Fibroblast of skin of left quadriceps (primary cell): ENCODE measurements around the gene LYRM4.
A peak's percentile ranks its signal among the peaks of the same experiment; 100 is the strongest.

Experiments used
- DNase-seq, 2 experiments: peaks; one replicate each; pipeline ENCODE4 v3.0.0-alpha.2; 2013; ENCODE audit warnings: low read depth in 2 of 2

LYRM4 gene

GRCh38 chr6:5174756-5175549 is 85.8 kb downstream of the LYRM4 start:
- no peak for DNase-seq

GRCh38 chr6:5174244-5174643 is 86.5 kb downstream of the LYRM4 start:
- DNase-seq, result no peak

GRCh38 chr6:5173810-5174209 is 86.9 kb downstream of the LYRM4 start:
- no peak for DNase-seq

DNA sequence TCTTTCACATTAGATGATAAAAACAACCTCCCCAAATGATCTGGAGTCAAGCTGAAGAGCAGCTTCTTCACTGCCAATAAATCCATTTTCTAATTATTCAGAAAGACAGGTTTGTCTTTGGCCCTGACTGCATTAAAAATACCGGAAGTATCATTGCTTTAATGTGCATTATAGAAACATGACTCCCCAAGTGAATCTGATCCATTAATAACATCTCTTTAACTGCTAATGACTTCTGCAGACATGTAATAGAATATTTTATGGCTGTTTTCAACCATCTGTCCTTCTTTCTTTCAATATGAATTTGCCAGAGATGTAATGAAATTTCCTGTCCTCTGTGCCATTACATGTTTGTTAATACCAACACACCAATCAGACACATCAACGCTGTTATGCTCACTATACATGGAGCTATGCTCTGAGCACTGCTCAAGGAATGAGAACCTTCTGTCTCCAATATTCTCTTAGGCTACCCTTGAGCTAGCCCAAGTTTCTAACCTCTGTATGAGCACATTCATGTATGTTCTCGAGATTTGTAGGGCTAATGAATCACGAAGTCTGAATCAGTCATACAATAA is 87.8 kb downstream of the LYRM4 start:
- DNase-seq, result no peak

GRCh38 chr6:5172041-5172653 is 88.6 kb downstream of the LYRM4 start:
- no peak for DNase-seq

DNA sequence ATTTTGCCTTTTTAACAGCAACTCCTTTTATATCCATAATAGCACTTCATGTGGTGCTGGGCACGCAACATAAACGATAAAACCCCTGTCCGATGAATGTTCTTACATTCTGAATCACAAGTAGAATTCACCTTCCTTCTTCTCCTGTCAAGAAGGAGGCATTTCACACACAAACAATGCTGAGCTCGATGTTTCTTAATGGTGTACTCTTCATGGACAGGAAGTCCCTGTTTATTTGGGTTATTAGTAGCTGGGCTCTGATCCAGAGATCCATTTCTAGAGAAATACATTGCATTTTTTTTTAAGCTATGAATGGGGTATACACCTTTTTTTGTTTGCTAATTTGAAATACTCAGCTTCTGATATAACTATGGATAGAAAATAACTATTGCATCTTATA is 93.2 kb downstream of the LYRM4 start:
- no peak for DNase-seq

DNA sequence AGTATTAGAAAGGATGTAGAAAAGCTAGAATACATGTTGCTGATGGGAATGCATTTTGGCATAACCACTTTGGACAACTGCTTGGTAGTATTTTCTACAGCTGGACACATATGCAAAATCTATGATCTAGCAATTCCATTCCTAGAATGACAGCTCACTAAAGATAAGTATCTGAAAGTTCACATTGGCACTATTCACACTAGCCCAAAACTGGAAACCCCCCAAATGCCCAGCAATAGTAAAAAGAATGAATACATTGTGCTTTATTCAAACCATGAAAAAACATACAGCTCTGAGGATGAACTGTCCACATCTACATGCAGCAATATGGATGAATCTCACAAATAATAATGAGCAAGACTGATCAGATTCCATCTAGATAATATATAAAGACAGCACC is 96.7 kb downstream of the LYRM4 start:
- no peak for DNase-seq

DNA sequence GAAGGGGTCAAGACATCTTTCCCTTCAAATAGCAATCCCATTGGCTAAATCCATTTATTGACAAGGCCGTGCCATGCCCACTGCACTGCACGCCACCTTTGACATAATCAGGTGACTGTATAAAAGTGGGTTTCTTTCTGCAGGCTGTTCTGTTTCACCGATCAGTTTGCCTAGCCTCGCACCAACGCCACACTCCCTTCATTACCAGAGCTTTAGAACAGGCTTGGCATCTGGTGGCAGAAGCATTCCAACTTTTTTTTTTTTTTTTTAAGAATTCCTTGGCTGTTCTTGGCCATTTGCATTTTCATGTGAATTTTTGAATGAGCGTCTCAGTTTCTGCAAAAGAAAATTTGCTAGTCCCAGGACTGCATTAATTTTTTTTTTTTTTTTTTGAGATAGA is 97.5 kb downstream of the LYRM4 start:
- no peak for DNase-seq

GRCh38 chr6:5162355-5162754 is 98.4 kb downstream of the LYRM4 start:
- DNase-seq, result no peak

GRCh38 chr6:5160206-5160605 is 100.5 kb downstream of the LYRM4 start:
- DNase-seq, result no peak

GRCh38 chr6:5159162-5159561 is 101.6 kb downstream of the LYRM4 start:
- no peak for DNase-seq

- DNase-seq, result peak in 1 of 2 experiments; percentile 16
Observed at GRCh38 chr6:5158180-5158579, 102.6 kb downstream of the LYRM4 start.

- no peak for DNase-seq
Observed at GRCh38 chr6:5157621-5158138, 103.1 kb downstream of the LYRM4 start.

GRCh38 chr6:5156627-5157026 is 104.1 kb downstream of the LYRM4 start:
- DNase-seq, result no peak

DNA sequence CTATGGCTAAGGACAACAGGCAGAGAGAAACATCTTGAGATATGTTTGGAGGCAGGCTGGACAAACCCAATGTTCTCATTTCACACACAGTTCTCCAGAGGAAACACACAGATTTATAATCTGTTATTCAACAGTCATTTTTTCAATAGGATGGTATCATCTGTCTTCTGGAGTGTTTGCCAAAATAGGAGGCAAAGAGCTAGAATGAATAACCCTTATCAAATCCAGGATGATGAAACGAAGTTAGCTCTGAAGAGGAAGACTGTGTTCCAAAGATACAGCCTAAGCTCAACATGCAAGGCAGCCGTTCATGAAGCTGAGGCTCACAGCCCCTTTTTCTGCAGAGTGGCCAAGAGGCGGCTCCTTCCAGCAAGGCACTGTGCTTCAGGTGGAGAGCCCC is 104.8 kb downstream of the LYRM4 start:
- no peak for DNase-seq

DNA sequence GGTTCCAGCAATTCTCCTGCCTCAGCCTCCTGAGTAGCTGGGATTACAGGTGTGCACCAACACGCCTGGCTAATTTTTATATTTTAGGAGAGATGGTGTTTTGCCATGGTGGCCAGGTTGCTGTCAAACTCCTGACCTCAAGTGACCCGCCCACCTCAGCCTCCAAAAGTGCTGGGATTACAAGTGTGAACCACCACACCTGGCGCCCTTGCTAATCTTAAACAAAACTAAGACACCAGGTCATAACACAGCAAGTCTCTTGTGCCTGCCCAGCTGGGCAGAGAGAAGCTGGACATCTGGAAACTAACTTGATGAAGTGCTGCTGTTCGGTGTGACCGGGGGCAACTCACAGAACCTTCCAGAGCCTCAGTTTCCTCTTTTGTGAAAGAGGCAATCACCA is 107.6 kb downstream of the LYRM4 start:
- DNase-seq, result no peak

DNA sequence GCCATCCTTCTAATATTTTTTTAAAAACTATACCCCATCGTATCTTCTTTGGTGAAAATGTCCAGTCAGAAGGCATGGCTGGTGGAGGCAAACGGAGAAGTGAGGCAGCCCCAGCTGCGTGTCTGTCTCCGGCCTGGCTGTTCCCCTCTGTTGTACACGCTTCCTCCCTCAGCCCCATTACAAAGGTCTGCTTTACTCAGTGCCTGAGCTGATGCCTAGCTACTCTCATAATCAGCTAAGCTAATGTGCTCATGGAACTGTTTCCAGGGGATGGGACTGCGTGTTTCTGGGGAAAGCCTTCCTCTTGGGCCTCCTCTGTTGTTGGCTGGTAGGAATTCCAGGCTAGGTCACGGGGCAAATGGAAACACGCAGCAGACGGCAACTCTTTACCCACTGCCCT is 108.3 kb downstream of the LYRM4 start:
- no peak for DNase-seq

DNA sequence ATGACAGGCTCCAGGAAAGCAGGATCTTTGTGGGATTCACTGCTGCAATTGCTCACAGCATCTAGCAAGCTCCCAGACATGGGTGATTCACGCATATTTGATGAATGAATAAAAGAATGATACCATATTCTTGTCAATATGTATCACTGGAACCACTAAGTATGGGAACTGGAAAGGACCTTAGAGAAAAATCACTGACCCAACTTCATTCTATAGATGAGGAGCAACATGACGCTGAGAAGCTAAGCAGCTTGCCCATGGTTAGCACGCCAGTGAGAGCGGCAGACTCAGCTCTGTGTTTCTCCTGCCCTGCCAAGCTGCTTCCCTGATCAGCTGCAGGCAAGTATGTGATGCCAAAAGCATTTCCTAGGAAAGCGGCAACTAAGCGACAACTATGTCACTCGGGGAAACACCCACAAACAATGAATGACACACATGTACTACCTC is 108.8 kb downstream of the LYRM4 start:
- DNase-seq, result peak; percentile 75 to 76

DNA sequence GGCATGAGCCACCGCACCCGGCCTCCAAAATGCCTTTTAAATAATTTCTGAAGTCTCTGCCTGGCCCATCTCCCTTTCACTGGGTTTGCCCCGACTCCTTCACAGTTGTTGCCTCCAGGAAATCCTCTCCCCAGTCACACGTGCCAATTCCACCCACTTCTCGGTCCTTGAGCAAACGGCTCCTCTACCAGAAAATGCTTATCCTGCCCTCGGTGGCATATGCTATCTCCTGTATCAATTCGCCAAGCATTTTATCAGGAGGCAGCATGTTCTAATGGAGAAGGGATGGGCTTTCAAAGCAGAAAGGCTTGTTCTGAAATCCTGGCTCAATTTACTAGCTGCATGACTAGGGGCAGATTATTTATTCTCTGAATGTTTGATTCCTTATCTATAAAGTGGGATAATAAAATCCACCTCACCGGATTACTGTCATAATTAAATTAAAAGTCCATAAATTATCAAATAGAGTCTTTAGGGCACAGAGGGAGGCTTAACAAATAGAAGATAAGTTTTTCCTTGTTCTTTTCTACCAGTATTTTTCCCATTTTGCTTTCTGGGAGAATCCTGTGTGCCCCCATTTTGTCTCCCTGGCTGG is 109.3 kb downstream of the LYRM4 start:
- no peak for DNase-seq

DNA sequence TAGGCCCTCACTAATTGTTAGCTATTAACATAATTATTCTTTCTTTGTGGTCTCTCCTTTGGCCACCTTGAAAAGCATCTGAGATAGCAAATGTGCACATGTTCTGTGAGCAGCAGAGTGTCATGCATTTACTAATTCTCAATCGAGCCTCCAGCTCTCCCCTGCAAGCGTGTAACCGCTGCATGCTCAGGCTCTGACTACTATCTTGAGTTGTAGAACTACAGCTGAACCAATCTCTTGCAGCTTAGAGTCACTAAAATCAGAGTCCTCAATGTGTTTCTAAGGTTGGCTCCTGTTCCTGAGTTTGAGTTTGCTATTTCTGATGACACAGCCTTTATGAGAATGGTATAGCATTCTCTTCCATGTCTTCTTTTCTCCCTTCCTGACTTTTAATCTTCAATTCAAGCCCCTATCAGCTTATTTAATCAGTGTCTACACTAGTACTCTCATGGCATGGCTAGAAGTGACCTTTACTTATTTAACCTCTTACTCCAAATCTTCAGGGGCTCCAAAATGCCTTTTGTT is 110.1 kb downstream of the LYRM4 start:
- peak; percentile 16 to 20 for DNase-seq

GRCh38 chr6:5149891-5150290 is 110.9 kb downstream of the LYRM4 start:
- DNase-seq, result no peak

- DNase-seq, result no peak
Observed at GRCh38 chr6:5149159-5149704, 111.5 kb downstream of the LYRM4 start.
